WERI-Rb-1 (cell line): ENCODE data around the gene CERS5.

Experiments
- DNase-seq: peaks from one replicate; pipeline ENCODE4 v3.0.0-alpha.2; 2020
- H3K27ac ChIP-seq: fragments of 250-450 bp; sonication (Bioruptor Pico); 2 replicates; pipeline ENCODE4 v1.5.1; 2020; ENCODE audit warnings: mild to moderate bottlenecking, moderate library complexity
- H3K27me3 ChIP-seq: fragments of 250-450 bp; sonication (Bioruptor Pico); 2 replicates; pipeline ENCODE4 v1.5.1; 2021; ENCODE audit warnings: mild to moderate bottlenecking, low read depth, moderate library complexity; ENCODE audit not compliant: insufficient read depth, severe bottlenecking
- H3K36me3 ChIP-seq: fragments of 250-450 bp; sonication (Bioruptor Pico); 2 replicates; pipeline ENCODE4 v1.5.1; 2020; ENCODE audit warnings: mild to moderate bottlenecking, moderate library complexity
- H3K4me3 ChIP-seq: 2 replicates; pipeline ENCODE4 v1.5.1; 2011; ENCODE audit warnings: low read depth, mild to moderate bottlenecking, control low read depth, low read length
- H3K9me3 ChIP-seq: fragments of 250-450 bp; sonication (Bioruptor Pico); 2 replicates; pipeline ENCODE4 v1.5.1; 2021; ENCODE audit warnings: mild to moderate bottlenecking, moderate library complexity; ENCODE audit not compliant: severe bottlenecking
- TF ChIP-seq, protein P1 (sequence below): IDR thresholded peaks from 2 replicates; pipeline ENCODE4 v1.5.1; 2011; ENCODE audit warnings: low read depth, mild to moderate bottlenecking, control low read depth, inconsistent platforms, low read length

CERS5 gene

DNA sequence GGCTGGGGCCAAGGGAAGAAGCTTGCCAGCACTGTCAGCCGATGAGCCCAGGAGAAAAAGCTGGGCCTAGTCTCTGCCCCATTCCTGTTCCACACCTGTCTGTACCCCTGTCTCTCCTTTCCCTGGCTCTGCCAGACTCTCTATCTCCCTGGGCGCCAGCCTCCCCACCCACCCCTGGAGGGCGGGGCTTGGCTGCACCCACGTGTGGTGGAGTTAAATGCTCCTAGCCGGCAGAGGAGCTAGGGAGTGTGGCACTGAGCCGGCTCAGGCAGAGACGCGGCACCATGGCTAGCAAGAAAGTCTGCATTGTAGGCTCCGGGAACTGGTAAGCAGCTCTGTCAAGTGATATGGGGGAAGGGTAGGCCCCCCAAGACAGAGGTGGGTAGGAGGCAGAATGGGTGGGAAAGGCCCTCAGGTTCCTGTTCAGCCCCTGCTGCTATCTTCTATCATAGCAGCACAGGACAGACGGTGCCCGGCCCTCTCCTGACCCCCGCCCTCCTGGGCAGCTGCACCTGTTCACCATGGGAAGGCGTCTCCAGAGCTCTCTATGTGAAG, 63.3 kb downstream of the CERS5 start, which contains the start of gene GPD1:
Gene GPD1 (plus strand): TSS at position 242 of the 555 bp plus-strand sequence. CDS start 43 bp downstream, at position 285.
- TF ChIP-seq, protein P1, sequence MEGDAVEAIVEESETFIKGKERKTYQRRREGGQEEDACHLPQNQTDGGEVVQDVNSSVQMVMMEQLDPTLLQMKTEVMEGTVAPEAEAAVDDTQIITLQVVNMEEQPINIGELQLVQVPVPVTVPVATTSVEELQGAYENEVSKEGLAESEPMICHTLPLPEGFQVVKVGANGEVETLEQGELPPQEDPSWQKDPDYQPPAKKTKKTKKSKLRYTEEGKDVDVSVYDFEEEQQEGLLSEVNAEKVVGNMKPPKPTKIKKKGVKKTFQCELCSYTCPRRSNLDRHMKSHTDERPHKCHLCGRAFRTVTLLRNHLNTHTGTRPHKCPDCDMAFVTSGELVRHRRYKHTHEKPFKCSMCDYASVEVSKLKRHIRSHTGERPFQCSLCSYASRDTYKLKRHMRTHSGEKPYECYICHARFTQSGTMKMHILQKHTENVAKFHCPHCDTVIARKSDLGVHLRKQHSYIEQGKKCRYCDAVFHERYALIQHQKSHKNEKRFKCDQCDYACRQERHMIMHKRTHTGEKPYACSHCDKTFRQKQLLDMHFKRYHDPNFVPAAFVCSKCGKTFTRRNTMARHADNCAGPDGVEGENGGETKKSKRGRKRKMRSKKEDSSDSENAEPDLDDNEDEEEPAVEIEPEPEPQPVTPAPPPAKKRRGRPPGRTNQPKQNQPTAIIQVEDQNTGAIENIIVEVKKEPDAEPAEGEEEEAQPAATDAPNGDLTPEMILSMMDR = no peak
- H3K4me3 ChIP-seq = no peak within 1 kb of the TSS
- DNase-seq = peak; percentile 83

DNA sequence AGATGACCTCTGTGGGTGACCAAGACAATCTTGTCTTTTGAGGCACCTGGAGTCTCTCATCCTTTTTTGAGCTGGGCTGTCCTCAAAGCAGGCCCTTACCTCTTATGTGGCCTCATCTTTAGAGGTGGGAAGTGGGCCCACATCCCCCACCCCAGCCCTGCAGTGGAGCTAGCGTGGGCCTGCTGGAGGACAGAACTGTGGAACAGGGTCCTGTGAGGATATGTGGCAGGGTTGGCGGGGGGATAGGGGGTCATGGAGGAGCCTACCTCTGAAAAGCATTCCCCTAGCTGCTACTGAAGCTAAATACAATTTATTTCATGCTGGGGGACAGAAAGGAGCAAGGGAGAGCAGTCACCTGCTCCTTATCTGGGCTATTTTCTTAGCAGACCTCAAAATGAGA, 63.8 kb downstream of the CERS5 start:
- H3K4me3 ChIP-seq = no peak overlapping the region
- no peaks in the 10 kb centered on the region for H3K9me3 ChIP-seq
- TF ChIP-seq, protein P1 = no peak
- peaks cover 26% of the 10 kb centered on the region for H3K36me3 ChIP-seq
- no peaks in the 10 kb centered on the region for H3K27me3 ChIP-seq
- H3K27ac ChIP-seq = no peak overlapping the region
- DNase-seq = no peak

More for the DNA sequence above, 63.3 kb downstream of the CERS5 start, which contains the start of gene GPD1:
- no peak within 1 kb of the TSS for H3K27ac ChIP-seq
- H3K9me3 ChIP-seq = no peaks in the 10 kb centered on the region
- peaks cover 21% of the 10 kb centered on the region for H3K36me3 ChIP-seq
- H3K27me3 ChIP-seq = no peaks in the 10 kb centered on the region

DNA sequence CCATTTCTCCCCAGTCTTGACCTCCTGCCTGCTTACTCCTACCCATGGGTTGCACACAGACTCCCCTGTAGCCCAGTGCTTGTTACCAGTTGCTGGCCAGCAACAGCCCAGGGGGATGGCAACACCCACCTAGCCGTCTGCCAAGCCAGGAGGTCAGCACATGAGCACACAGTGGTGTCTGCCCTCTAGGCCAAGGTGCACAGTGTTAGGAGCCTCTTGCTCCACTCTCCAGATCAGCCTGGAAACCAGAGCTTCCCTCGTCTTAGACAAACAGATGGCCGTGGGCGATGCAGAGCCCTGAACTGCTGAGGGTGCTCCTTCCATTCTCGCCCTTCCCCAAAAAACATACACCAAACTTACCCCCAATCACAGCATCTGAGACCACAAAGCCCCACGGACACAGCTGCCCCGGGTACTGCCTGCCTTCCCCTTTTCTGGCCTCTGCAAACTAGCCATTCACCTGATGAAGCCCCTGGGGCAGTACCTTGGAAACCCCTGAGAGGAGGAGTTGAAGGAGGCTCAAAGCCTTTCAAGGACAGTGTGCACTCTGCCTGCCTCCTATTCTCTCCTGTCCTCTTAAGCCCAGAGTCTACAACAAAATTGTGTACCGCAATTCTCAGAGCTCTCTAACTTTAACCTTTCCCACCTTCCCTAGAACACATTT, 64.4 kb downstream of the CERS5 start:
- peaks cover 32% of the 10 kb centered on the region for H3K36me3 ChIP-seq
- no peaks in the 10 kb centered on the region for H3K27me3 ChIP-seq
- H3K9me3 ChIP-seq = no peaks in the 10 kb centered on the region
- TF ChIP-seq, protein P1 = no peak
- H3K4me3 ChIP-seq = no peak overlapping the region
- DNase-seq = no peak
- no peak overlapping the region for H3K27ac ChIP-seq

DNA sequence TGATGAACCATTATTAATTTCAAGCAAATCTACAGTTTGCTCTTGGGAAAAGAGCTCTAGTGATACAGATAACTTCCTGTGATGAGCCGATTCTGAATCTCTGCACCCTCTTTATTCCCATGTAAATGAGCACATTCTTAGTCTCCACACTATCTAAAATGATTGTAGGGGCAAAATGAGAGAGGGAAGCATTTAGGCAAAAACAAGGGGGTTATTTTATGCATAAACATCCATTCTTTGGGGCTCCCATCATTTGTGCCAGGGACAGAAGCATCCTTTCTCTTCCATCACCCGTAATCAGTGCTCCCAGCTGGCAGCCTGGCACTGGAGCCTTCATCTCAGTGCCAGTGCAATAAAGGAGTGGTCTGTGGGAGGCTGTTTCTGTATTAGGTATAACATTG, 65.0 kb downstream of the CERS5 start:
- H3K27me3 ChIP-seq = no peaks in the 10 kb centered on the region
- H3K27ac ChIP-seq = no peak overlapping the region
- no peaks in the 10 kb centered on the region for H3K9me3 ChIP-seq
- no peak overlapping the region for H3K4me3 ChIP-seq
- H3K36me3 ChIP-seq = peaks cover 37% of the 10 kb centered on the region
- TF ChIP-seq, protein P1 = no peak
- no peak for DNase-seq

DNA sequence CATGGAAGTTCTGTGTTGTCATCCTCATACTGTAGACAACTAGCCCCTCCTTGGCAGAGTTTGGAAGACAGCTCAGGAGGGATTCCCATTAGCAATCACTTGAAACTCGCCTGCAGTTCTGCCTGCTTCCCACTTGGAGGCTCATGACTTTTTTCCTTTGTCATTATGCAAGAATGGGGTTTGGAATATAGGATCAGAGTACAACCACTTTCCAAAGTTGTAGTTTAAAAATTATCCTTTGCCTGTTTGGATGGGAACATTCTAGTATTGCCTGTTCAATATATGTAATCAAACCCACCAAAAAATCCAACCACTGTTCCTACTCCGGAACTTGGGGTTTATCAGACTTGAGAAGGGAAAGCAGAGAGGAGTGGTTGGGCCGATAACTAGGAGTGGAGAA, 65.5 kb downstream of the CERS5 start:
- Histone ChIP-seq H3K36me3 (peaks cover 41% of the 10 kb centered on the region), H3K4me3 (no peak overlapping the region), H3K9me3 (no peaks in the 10 kb centered on the region), H3K27ac (no peak overlapping the region), H3K27me3 (no peaks in the 10 kb centered on the region)
- peak; percentile 40 for DNase-seq
- TF ChIP-seq, protein P1 = peak; percentile 58
